G401.6 (cell line): ENCODE measurements around the gene NOC4L.
"Not testable (repeated sequence)": the region's sequence is repeated elsewhere in the genome, so short reads cannot be mapped to it uniquely, and the experiment has no call there.

Source experiments
- FAIRE-seq: peaks from 2 replicates; lab custom pipeline; 2012; peaks lifted over from hg19 to GRCh38; lab: Jason Lieb, UNC

The NOC4L gene

GRCh38 chr12:132182206-132182710 lies 38.0 kb downstream of the NOC4L start:
- no peak for FAIRE-seq

GRCh38 chr12:132182711-132183365 lies 38.6 kb downstream of the NOC4L start:
- no peak for FAIRE-seq

- no peak for FAIRE-seq
Measured at GRCh38 chr12:132185705-132186104, 41.4 kb downstream of the NOC4L start.

- no peak for FAIRE-seq
Measured at GRCh38 chr12:132186208-132186856, 42.1 kb downstream of the NOC4L start.

GRCh38 chr12:132186857-132187620 lies 42.8 kb downstream of the NOC4L start:
- no peak for FAIRE-seq

GRCh38 chr12:132187646-132188450 lies 43.6 kb downstream of the NOC4L start:
- no peak for FAIRE-seq

GRCh38 chr12:132188451-132188901 lies 44.2 kb downstream of the NOC4L start:
- FAIRE-seq, result no peak

GRCh38 chr12:132188916-132189325 lies 44.7 kb downstream of the NOC4L start:
- no peak for FAIRE-seq

- peak; percentile 85 for FAIRE-seq
Measured at GRCh38 chr12:132189378-132190011, 45.2 kb downstream of the NOC4L start.

GRCh38 chr12:132190012-132190755 lies 45.9 kb downstream of the NOC4L start:
- FAIRE-seq, result no peak

GRCh38 chr12:132190834-132191500 lies 46.7 kb downstream of the NOC4L start:
- FAIRE-seq, result no peak

- FAIRE-seq, result no peak
Measured at GRCh38 chr12:132191715-132192553, 47.7 kb downstream of the NOC4L start.

GRCh38 chr12:132194056-132194455 lies 49.8 kb downstream of the NOC4L start:
- no peak for FAIRE-seq

GRCh38 chr12:132194556-132194955 lies 50.3 kb downstream of the NOC4L start:
- FAIRE-seq, result no peak

- not testable (repeated sequence) for FAIRE-seq
Measured at GRCh38 chr12:132195242-132195641, 51.0 kb downstream of the NOC4L start.

- no peak for FAIRE-seq
Measured at GRCh38 chr12:132196038-132196872, 52.0 kb downstream of the NOC4L start.

- no peak for FAIRE-seq
Measured at GRCh38 chr12:132196873-132197390, 52.7 kb downstream of the NOC4L start.
